Measurements from ENCODE around the gene UBA52. TPM values are rescaled to one million over a fixed set of nuclear protein-coding genes. Genes with fewer than 3 reads are reported as not detected.

UBA52 gene
- total and polyA plus RNA-seq, 2 of the 8 experiments (the other 6 are each of a cell fraction or from before 2014, with no cell fraction given), result 1,340 to 5,409 TPM

DNA sequence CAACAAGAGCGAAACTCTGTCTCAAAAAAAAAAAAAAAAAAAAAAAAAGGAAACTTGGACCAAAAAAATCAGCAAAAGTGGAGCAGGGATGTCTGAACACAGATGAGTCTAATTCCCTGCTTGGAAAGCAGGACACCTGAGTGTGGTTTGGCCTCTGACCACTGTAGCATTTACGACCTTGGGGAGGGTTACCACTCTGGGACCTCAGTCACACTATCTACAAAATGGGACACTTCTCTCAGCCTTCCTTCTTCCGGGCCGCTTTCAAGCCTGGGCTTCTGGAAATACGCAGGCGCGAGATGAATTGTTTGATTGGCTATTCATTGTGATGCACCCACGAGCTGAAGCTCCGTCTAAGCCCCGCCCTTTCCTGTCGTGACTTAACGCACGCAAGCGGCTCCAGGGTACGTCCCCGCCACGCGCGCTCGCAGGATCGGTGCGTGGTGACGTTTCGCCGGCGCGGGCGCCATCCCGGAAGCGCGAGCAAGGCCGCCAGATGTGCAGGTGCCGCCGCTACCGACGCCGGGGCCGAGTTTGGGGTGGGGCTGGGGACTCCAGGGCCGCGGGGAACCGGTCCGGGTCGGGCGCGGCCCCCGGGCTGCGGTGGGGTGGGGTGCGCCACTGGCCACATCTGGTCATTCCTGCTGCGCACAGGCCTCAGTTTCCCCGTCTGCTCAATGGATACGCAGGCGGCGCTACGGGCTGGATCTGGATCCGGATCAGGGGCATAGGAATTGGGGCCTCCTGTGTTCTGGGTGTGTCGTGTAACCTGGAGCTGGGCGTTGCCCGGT is 14.1 kb upstream of the UBA52 start, which contains the start of gene KXD1 (continued):
- TF ChIP-seq RNF2 (IDR thresholded peaks at IDR 0.05; ENCODE audit: borderline replicate concordance, low read depth, low read length, missing control alignments, poor library complexity, severe bottlenecking) (no peak), KDM1A (IDR thresholded peaks at IDR 0.05; ENCODE audit: borderline replicate concordance, low read length) (peak; percentile 99), HDAC2 (IDR thresholded peaks at IDR 0.05; ENCODE audit: borderline replicate concordance in 1 of 2, low read depth in 2 of 2, low read length in 2 of 2) (peak; percentile 98 to 99; a peak in 3 of 4 replicates), ASH2L (IDR thresholded peaks at IDR 0.05; ENCODE audit: low read length) (peak; percentile 68), RBBP5 (IDR thresholded peaks at IDR 0.05; ENCODE audit: borderline replicate concordance, low read depth, low read length) (peak; percentile 49; the same call in 1 of the 2 replicates)
